Measurements from ENCODE around the gene CORO2B. TPM values are rescaled to one million over a fixed set of nuclear protein-coding genes. Genes with fewer than 3 reads are reported as not detected.

CORO2B gene
- total and polyA plus RNA-seq, 2 of the 13 experiments (the other 11 are each of a cell fraction or from before 2014, with no cell fraction given): 0.35 to 0.63 TPM

DNA sequence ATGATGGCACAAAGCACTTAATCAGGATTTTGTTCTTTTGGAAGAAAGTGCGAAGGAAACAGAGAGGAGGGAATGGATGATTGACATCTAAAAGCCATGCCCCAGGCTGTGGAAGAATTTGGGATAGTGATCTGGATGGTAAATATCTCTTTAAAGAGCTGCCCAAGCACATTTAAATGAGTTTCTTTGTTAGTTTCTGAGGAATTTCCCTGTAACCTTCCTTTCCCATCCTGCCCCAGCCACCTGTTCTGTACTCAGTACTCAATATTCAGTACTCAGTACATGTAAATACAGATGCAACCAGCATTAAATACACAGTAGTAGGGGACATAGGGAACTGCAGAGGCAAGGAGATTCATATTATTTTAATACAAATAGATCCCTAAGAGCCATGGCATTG lies 7.8 kb upstream of the CORO2B start:
- POLR2A ChIA-PET: no interaction called here

More for the DNA sequence above, 7.8 kb upstream of the CORO2B start:
- TF ChIP-seq, protein P1, sequence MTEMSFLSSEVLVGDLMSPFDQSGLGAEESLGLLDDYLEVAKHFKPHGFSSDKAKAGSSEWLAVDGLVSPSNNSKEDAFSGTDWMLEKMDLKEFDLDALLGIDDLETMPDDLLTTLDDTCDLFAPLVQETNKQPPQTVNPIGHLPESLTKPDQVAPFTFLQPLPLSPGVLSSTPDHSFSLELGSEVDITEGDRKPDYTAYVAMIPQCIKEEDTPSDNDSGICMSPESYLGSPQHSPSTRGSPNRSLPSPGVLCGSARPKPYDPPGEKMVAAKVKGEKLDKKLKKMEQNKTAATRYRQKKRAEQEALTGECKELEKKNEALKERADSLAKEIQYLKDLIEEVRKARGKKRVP (CRISPR knock-in tag; IDR thresholded peaks at IDR 0.05): no peak
- TF ChIP-seq, protein P2, sequence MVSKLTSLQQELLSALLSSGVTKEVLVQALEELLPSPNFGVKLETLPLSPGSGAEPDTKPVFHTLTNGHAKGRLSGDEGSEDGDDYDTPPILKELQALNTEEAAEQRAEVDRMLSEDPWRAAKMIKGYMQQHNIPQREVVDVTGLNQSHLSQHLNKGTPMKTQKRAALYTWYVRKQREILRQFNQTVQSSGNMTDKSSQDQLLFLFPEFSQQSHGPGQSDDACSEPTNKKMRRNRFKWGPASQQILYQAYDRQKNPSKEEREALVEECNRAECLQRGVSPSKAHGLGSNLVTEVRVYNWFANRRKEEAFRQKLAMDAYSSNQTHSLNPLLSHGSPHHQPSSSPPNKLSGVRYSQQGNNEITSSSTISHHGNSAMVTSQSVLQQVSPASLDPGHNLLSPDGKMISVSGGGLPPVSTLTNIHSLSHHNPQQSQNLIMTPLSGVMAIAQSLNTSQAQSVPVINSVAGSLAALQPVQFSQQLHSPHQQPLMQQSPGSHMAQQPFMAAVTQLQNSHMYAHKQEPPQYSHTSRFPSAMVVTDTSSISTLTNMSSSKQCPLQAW (CRISPR knock-in tag; IDR thresholded peaks at IDR 0.05): no peak
- TF ChIP-seq NCOA5 (CRISPR knock-in tag; IDR thresholded peaks at IDR 0.05) (no peak), MATR3 (CRISPR knock-in tag; IDR thresholded peaks at IDR 0.05) (no peak), PTBP1 (IDR thresholded peaks at IDR 0.05; ENCODE audit: low read depth, low read length, poor library complexity, severe bottlenecking) (no peak), SRF (IDR thresholded peaks at IDR 0.05; ENCODE audit: low read depth, low read length) (no peak)
- TF ChIP-seq, protein P3, sequence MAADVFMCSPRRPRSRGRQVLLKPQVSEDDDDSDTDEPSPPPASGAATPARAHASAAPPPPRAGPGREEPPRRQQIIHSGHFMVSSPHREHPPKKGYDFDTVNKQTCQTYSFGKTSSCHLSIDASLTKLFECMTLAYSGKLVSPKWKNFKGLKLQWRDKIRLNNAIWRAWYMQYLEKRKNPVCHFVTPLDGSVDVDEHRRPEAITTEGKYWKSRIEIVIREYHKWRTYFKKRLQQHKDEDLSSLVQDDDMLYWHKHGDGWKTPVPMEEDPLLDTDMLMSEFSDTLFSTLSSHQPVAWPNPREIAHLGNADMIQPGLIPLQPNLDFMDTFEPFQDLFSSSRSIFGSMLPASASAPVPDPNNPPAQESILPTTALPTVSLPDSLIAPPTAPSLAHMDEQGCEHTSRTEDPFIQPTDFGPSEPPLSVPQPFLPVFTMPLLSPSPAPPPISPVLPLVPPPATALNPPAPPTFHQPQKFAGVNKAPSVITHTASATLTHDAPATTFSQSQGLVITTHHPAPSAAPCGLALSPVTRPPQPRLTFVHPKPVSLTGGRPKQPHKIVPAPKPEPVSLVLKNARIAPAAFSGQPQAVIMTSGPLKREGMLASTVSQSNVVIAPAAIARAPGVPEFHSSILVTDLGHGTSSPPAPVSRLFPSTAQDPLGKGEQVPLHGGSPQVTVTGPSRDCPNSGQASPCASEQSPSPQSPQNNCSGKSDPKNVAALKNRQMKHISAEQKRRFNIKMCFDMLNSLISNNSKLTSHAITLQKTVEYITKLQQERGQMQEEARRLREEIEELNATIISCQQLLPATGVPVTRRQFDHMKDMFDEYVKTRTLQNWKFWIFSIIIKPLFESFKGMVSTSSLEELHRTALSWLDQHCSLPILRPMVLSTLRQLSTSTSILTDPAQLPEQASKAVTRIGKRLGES (CRISPR knock-in tag; IDR thresholded peaks at IDR 0.05; ENCODE audit: borderline replicate concordance): no peak
- TF ChIP-seq, protein P4, sequence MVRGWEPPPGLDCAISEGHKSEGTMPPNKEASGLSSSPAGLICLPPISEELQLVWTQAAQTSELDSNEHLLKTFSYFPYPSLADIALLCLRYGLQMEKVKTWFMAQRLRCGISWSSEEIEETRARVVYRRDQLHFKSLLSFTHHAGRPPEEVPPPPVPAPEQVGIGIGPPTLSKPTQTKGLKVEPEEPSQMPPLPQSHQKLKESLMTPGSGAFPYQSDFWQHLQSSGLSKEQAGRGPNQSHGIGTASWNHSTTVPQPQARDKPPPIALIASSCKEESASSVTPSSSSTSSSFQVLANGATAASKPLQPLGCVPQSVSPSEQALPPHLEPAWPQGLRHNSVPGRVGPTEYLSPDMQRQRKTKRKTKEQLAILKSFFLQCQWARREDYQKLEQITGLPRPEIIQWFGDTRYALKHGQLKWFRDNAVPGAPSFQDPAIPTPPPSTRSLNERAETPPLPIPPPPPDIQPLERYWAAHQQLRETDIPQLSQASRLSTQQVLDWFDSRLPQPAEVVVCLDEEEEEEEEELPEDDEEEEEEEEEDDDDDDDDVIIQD (CRISPR knock-in tag; IDR thresholded peaks at IDR 0.05; ENCODE audit: low read depth): no peak
- TF ChIP-seq, protein P5, sequence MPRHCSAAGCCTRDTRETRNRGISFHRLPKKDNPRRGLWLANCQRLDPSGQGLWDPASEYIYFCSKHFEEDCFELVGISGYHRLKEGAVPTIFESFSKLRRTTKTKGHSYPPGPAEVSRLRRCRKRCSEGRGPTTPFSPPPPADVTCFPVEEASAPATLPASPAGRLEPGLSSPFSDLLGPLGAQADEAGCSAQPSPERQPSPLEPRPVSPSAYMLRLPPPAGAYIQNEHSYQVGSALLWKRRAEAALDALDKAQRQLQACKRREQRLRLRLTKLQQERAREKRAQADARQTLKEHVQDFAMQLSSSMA (CRISPR knock-in tag; IDR thresholded peaks at IDR 0.05): no peak
- H2AFZ ChIP-seq (ENCODE audit: low read length): no peak overlapping the region
- H3K36me3 ChIP-seq (replicated peaks in 1 of 2; ENCODE audit: control insufficient read depth in 1 of 2, insufficient read depth in 2 of 2, low read length in 2 of 2): no peaks in the 10 kb centered on the region
- FAIRE-seq (no peak), ATAC-seq (no peak), DNase-seq (ENCODE audit: low spot score) (no peak)
- no peak overlapping the region for H3K4me2 ChIP-seq (ENCODE audit: low read depth, low read length)
- H3K9me3 ChIP-seq (ENCODE audit: low read length): no peaks in the 10 kb centered on the region
- H3K4me3 ChIP-seq (replicated peaks in 1 of 3; ENCODE audit: insufficient read depth in 1 of 3, low read depth in 2 of 3, low read length in 3 of 3): no peak overlapping the region
- H4K20me1 ChIP-seq (ENCODE audit: insufficient read depth, low read length): no peaks in the 10 kb centered on the region
- in situ Hi-C loops (cut with HindIII; ENCODE audit: extremely low pct_ligation_motif_present, low pct_unique_long_range_greater_than_20kb) (no loop called here), intact Hi-C loops (cut with micrococcal nuclease; ENCODE audit: unreplicated experiment) (no loop called here)
- no peaks in the 10 kb centered on the region for H3K4me1 ChIP-seq (ENCODE audit: insufficient read depth, low read length)
- no peaks in the 10 kb centered on the region for H3K79me2 ChIP-seq (ENCODE audit: insufficient read depth, low read length)
- no TSS peak for BruUV-seq (replicated peaks)
- no peak overlapping the region for H3K9ac ChIP-seq (ENCODE audit: insufficient read depth, low read depth, low read length)
- 3% methylated on average over 1 of the region's 1 CpG for WGBS (ENCODE audit: low lambda C conversion rate)
- CTCF ChIA-PET (ENCODE audit: low intra/inter-chr PET ratio, low total read pairs): no interaction called here
- H3K27me3 ChIP-seq (ENCODE audit: control insufficient read depth in 1 of 2, insufficient read depth in 2 of 2, low read length in 2 of 2): peaks cover 2 to 46% of the 10 kb centered on the region in 2 experiments; a peak in 4 of 5 replicates
- no peak overlapping the region for H3K27ac ChIP-seq (ENCODE audit: extremely low read length, insufficient read depth, low read length)

Measured in HepG2 (cell line).